Measurements from ENCODE around the gene DLG2. TPM values are rescaled to one million over a fixed set of nuclear protein-coding genes. Genes with fewer than 3 reads are reported as not detected.

DLG2 gene
- total and polyA plus RNA-seq, 2 of the 8 experiments (the other 6 are each of a cell fraction or from before 2014, with no cell fraction given) = 1.7 to 14.3 TPM

- Histone ChIP-seq H2BK120ac (replicated peaks; ENCODE audit: low read depth, low read length) (no peak overlapping the region), H3K27me3 (replicated peaks in 1 of 4; ENCODE audit: control insufficient read depth in 3 of 4, extremely low read depth in 1 of 4, insufficient read depth in 3 of 4, low read length in 3 of 4) (no peaks in the 10 kb centered on the region), H3K4ac (replicated peaks; ENCODE audit: insufficient read length, low read depth, low read length) (no peak overlapping the region), H3K4me1 (replicated peaks in 1 of 4; ENCODE audit: control insufficient read depth in 3 of 4, insufficient read depth in 4 of 4, low read length in 3 of 4) (peaks cover 0 to 4% (median 0%) of the 10 kb centered on the region in 4 experiments; a peak in 3 of 7 replicates), H3K23me2 (ENCODE audit: low read depth, low read length) (peaks cover 2% of the 10 kb centered on the region; the same call in 1 of the 2 replicates), H3K18ac (ENCODE audit: extremely low read depth, low read length) (no peak overlapping the region), H3K36me3 (ENCODE audit: control insufficient read depth in 2 of 4, insufficient read depth in 4 of 4, low read length in 3 of 4) (no peaks in the 10 kb centered on the region), H4K91ac (replicated peaks; ENCODE audit: insufficient read length, low read length) (no peak overlapping the region), H3K79me1 (ENCODE audit: low read depth, low read length) (no peaks in the 10 kb centered on the region), H3K4me2 (ENCODE audit: insufficient read depth in 1 of 2, low read depth in 2 of 2, low read length in 2 of 2) (no peak overlapping the region), H2BK12ac (ENCODE audit: low read depth, low read length) (no peak overlapping the region), H3K23ac (ENCODE audit: insufficient read length) (no peak overlapping the region), H3K4me3 (ENCODE audit: extremely low read depth in 1 of 4, insufficient read depth in 2 of 4, low read depth in 3 of 4, low read length in 4 of 4) (no peak overlapping the region), H4K20me1 (replicated peaks in 1 of 2; ENCODE audit: control insufficient read depth in 1 of 2, insufficient read depth in 2 of 2, low read length in 2 of 2) (no peaks in the 10 kb centered on the region), H2BK15ac (ENCODE audit: low read length) (no peak overlapping the region), H2BK20ac (ENCODE audit: low read length) (no peak overlapping the region), H3K79me2 (ENCODE audit: control insufficient read depth in 1 of 2, insufficient read depth in 2 of 2, low read length in 2 of 2) (no peaks in the 10 kb centered on the region), H3K56ac (replicated peaks; ENCODE audit: insufficient read length, low read depth, low read length) (no peak overlapping the region), H2AFZ (ENCODE audit: low read length) (no peak overlapping the region), H3K27ac (ENCODE audit: low read depth, low read length) (no peak overlapping the region), H4K8ac (ENCODE audit: extremely low read depth, insufficient read depth, low read length) (no peak overlapping the region), H4K5ac (ENCODE audit: insufficient read length, low read depth, low read length) (no peak overlapping the region), H3K9me3 (ENCODE audit: insufficient read depth in 2 of 2, low read depth in 1 of 2, low read length in 1 of 2) (no peaks in the 10 kb centered on the region), H2AK5ac (ENCODE audit: low read depth, low read length) (no peak overlapping the region), H2BK5ac (ENCODE audit: low read depth, low read length) (no peak overlapping the region), H3K14ac (ENCODE audit: insufficient read length) (no peak overlapping the region), H3K9ac (replicated peaks in 1 of 4; ENCODE audit: extremely low read depth in 1 of 4, low read depth in 3 of 4, low read length in 3 of 4) (no peak overlapping the region)
- no peak for DNase-seq (ENCODE audit: low read depth in 1 of 2, low spot score in 2 of 2)
- WGBS, 2 experiments (ENCODE audit: extremely low coverage in 1 of 2, insufficient coverage in 1 of 2, insufficient read length in 1 of 2, insufficient replicate concordance in 2 of 2, low coverage in 1 of 2, low lambda C conversion rate in 2 of 2, missing lambda C conversion rate in 1 of 2) = 87% methylated on average over 1 of the region's 1 CpG; no CpG with 5 or more reads in 1 of the 2 experiments
- TF ChIP-seq GTF2F1 (IDR thresholded peaks at IDR 0.05; ENCODE audit: borderline replicate concordance, low read depth, low read length) (no peak), KDM5A (IDR thresholded peaks at IDR 0.05; ENCODE audit: low read length) (no peak), KDM4A (IDR thresholded peaks at IDR 0.05; ENCODE audit: low read depth, low read length, severe bottlenecking) (no peak), EZH2 (IDR thresholded peaks at IDR 0.05; ENCODE audit: low read depth, low read length, severe bottlenecking) (no peak)
- CTCF ChIA-PET (ENCODE audit: partially characterized antibody) = no interaction called here
- POLR2A ChIA-PET (ENCODE audit: partially characterized antibody) = no interaction called here
- no peak for FAIRE-seq
These were observed 2009.5 kb downstream of the DLG2 start for GRCh38 chr11:83617671-83618070.
